SKM-1 treated with dmso at 0.1 percent for 144 hours (cell line): ENCODE data around the gene GRID2.
"Not testable (repeated sequence)": the region's sequence is repeated elsewhere in the genome, so short reads cannot be mapped to it uniquely, and the experiment has no call there.

Experiments used
- DNase-seq: peaks from one replicate; lab custom pipeline; 2025; ENCODE audit not compliant: unreplicated experiment; lab: John Stamatoyannopoulos, UW

The GRID2 gene

GRCh38 chr4:93646233-93646930 is 1342.6 kb downstream of the GRID2 start:
- peak; percentile 3 for DNase-seq

DNA sequence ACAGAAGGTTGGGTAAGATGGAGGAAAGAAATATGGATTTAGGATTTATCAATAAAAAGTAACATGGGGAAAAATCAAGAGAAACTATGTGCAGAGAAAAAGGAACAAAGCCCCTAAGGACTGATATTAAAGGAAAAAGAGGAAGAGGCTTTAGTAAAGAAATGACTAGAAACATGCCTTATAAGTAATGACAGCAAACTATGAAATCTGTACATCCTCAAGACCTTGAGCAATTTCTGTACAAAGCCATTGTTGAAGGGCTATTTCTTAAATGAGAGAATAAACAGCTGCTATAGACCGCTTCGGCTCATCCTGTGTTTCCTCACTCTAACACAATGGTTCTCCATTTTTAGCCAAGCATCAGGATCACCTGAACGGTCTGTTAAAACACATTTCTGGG is 1344.5 kb downstream of the GRID2 start:
- peak; percentile 14 for DNase-seq

DNA sequence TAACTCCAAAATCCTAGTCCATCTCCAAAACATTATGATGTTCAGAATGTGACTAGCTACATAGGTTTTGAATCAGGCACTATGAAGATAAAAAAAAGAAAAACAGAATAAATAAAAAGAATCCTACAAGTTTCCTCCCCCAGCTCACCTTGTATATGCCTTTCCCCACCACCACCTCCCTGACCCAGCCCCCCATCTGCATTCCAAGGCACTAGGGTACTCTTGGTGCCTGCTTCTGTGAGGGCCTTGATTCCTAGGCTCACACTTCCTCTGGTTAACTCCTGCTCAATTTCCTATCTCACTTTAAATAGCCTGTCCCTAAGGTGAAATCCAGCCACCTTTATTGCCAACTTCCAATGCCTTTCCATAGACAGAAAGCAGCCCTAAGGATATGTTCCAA is 1346.1 kb downstream of the GRID2 start:
- no peak for DNase-seq

- no peak for DNase-seq
These were observed 1350.4 kb downstream of the GRID2 start for GRCh38 chr4:93654211-93654610.

- no peak for DNase-seq
These were observed 1353.8 kb downstream of the GRID2 start for GRCh38 chr4:93657527-93657926.

DNA sequence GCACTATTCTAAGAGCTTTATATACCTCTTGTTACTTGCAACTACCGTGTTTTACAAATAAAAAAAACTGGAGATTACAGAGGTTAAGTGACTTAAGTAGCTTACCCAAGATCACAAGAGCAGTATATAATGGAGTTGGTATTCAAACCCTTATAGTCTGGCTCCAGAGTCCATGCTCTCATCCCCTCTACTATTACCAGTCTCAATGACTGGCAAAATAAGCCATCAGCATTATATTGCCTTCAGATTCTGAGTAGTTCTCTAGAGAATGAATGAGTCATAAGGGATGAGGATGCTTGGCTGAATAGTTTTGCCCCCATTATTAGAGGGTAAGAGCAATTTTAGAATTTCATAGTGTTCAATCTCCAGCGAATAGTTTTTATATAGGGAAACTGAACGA is 1354.7 kb downstream of the GRID2 start:
- DNase-seq, result no peak

DNA sequence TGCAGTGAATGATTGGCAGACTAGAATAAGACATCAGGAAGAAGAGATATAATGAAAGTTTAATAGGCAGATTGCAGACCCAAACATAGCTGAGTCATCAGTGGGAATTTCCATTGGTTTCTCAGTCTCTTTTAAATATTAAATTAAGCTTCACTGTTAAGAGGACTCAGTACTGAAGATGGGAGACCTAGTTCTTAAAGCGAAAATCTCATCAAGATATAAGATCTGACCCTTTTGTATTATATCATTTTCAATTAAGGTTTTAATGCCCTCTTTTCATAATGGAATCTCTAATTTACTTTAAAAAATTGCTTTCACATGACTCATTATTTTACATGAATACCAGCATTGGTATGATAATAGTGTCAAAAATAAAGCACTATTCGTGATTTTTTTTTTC is 1355.9 kb downstream of the GRID2 start:
- no peak for DNase-seq

- DNase-seq, result no peak
These were observed 1356.3 kb downstream of the GRID2 start for GRCh38 chr4:93660036-93660435.

DNA sequence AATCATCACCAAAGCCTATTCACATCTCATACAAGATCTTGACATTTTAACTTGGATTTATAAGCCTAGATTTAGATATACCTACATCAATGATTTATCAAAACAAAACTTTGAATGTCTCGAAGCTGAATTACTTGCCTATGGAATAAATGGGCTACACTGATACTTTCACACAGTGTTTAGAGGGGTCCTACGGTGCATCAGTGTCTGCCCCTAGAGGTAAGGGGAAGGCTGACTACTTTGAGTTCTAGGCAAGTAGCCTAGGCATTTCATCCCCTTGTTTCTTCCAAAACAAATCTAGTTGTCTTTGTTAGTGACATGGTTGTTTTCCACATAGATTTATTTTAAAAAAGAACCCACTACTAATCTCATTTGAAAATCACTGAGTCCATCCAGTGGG is 1366.7 kb downstream of the GRID2 start:
- no peak for DNase-seq

- no peak for DNase-seq
These were observed 1367.3 kb downstream of the GRID2 start for GRCh38 chr4:93671093-93671492.

- DNase-seq, result not testable (repeated sequence)
These were observed 1373.2 kb downstream of the GRID2 start for GRCh38 chr4:93676937-93677336.

GRCh38 chr4:93684571-93684970 is 1380.8 kb downstream of the GRID2 start:
- no peak for DNase-seq

DNA sequence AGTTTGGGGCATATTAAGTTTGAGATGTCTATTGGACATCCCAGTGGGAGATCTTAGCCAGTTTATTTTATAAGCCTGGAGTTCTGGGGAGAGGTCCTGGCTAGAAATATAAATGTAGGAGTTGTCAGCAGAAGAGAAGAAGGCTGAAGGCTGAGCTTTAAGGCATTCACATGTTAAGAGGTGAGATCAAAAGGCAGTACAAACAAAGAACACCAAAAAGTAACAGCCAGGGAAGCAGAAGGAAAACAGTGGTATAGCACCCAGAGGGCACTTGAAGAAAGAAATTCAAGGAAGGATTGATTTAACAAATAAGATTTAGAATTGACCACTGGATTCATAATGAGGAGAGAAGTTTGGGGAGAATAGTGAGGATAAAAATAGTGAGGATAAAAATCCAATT is 1383.5 kb downstream of the GRID2 start:
- no peak for DNase-seq

DNA sequence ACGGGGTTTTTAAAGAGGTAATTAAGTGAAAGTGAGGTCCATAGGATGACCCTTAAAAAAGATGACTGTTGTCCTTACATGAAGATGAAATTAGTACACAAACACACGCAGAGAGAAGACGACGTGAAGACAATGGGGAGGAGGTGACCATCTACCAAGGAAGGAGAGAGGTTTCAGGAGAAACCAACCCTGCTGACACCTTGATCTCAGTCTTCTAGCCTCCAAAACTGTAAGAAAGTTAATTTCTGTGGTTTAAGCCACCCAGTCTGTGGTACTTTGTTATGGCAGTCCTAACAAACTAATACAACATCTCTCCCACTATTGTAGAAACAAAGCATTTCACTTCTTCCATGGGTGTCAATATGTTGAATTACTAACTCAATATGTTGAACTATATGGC is 1385.2 kb downstream of the GRID2 start:
- no peak for DNase-seq

DNA sequence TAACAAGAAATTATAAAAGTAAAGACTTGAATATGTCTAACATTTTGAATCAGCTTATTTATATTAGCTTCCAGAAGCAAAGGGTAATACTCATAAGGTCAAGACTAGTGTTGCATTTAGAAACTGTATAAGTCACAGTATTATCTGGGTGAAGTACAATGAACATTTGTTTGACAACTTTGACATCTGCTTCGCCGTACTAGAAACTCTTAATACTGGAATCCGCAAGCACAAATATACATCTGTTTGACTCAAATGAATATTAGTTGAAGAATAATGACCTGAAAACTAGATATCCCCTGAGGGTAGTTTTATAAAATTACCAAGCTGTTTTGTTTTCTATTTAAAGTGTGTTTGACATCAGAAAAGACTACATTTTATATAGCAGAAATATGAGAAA is 1389.4 kb downstream of the GRID2 start:
- DNase-seq, result no peak

- DNase-seq, result no peak
These were observed 1394.9 kb downstream of the GRID2 start for GRCh38 chr4:93698686-93699085.

DNA sequence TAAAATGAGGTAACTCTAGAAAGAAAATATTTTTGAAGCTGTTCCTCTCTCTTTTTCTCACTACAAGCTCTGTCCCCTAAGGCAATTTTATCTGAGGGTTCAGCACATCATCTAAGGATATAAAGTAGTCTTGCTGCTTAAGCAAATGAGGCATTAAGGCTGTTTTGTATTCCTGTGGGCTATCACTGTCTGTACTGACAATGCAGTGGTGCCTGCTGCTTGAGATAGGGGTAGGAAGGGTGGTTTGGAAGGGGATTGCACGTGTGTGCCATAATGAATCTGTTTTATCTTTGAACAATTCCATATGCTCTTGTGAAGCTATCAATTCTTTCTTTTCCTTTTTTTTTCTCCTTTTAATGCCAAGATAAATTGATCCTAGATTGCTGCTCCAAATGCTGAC is 1396.8 kb downstream of the GRID2 start:
- DNase-seq, result no peak

GRCh38 chr4:93710101-93710846 is 1406.5 kb downstream of the GRID2 start:
- DNase-seq, result no peak

- DNase-seq, result no peak
These were observed 1407.2 kb downstream of the GRID2 start for GRCh38 chr4:93710847-93711430.

GRCh38 chr4:93718233-93718632 is 1414.5 kb downstream of the GRID2 start:
- DNase-seq, result no peak

GRCh38 chr4:93719552-93719951 is 1415.8 kb downstream of the GRID2 start:
- DNase-seq, result no peak

DNA sequence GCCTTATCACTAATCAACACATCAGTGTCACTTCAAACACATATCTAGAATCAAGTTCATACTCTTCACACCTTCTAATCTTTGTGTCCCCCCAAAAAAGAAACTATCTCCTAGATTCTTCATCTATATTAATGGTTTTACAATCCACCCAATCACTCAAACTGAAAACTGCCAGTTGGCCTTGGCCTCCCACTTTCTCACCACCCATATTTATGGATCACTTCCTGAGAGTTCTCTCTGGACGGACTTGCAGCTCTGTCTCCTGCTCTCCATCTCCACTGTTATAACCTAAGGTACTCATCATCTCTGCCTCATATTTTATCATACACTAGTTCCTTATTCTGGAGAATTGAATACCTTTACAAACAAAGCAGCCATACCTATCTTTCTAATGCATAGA is 1418.7 kb downstream of the GRID2 start:
- no peak for DNase-seq
